K562 (cell line): ENCODE results near the gene EGFL7. TPM values are rescaled to one million over a fixed set of nuclear protein-coding genes. Genes with fewer than 3 reads are reported as not detected.
A peak's percentile ranks its signal among the peaks of the same experiment; 100 is the strongest.

Experiments
- ATAC-seq: fragments of 200-7000 bp; cut with Tn5 transposase; 3 replicates; pipeline ENCODE4 v1.9.1; 2020; ENCODE audit warnings: moderate library complexity
- BruUV-seq: library from RNA; stranded (reverse); fragments of 400-500 nt; replicated peaks from 2 replicates; lab custom pipeline; 2021; lab: Mats Ljungman, UMichigan
- CTCF ChIA-PET: fragments of 300-600 bp; formaldehyde crosslinking; extraction: SDS; loops from one replicate; lab custom pipeline; 2021; ENCODE audit warnings: low intra/inter-chr PET ratio; lab: Yijun Ruan, JAX
- POLR2A ChIA-PET: fragments of 300-600, 350-650 bp; sonication (Branson Sonifier 250); formaldehyde crosslinking; extraction: SDS; loops from one replicate; lab custom pipeline; 2021; ENCODE audit warnings: antibody characterized with exemption, inconsistent platforms; lab: Yijun Ruan, JAX
- DNase-seq, 4 experiments: peaks; one replicate each; pipeline versions ENCODE4 v3.0.0 to v3.0.0-alpha.2; 2011 to 2018; ENCODE audit warnings: low spot score in 3 of 4, mixed read lengths in 3 of 4; ENCODE audit errors: extremely low read depth in 1 of 4
- FAIRE-seq: peaks from 2 replicates; lab custom pipeline; 2011; peaks lifted over from hg19 to GRCh38; lab: Jason Lieb, UNC
- H2AFZ ChIP-seq: 2 replicates; pipeline ENCODE4 v1.6.0; 2011; ENCODE audit warnings: low read depth, low read length, control low read depth, inconsistent platforms
- H3K27ac ChIP-seq: fragments of 200-600 bp; 3 replicates; pipeline ENCODE4 v1.8.0; 2011; ENCODE audit warnings: low read depth, mild to moderate bottlenecking, control low read depth, inconsistent platforms, low read length, moderate library complexity, mixed read lengths; ENCODE audit errors: extremely low read depth
- H3K27me3 ChIP-seq, 2 experiments: fragments of 300-600 bp in 1 of 2; 2 replicates in 1 of 2; 3 replicates in 1 of 2; pipeline versions ENCODE4 v1.6.0 to v1.8.0; 2011; ENCODE audit warnings: inconsistent platforms in 2 of 2, low read length in 2 of 2, mild to moderate bottlenecking in 1 of 2, mixed read lengths in 1 of 2, moderate library complexity in 1 of 2; ENCODE audit not compliant: control insufficient read depth in 2 of 2, insufficient read depth in 2 of 2
- H3K36me3 ChIP-seq: fragments of 300-600 bp; 3 replicates; pipeline ENCODE4 v1.8.0; 2011; ENCODE audit warnings: mild to moderate bottlenecking, low read length, inconsistent platforms; ENCODE audit not compliant: control insufficient read depth, insufficient read depth
- H3K4me1 ChIP-seq, 2 experiments: fragments of 200-600 bp in 1 of 2; replicated peaks in 1 of 2; 2 replicates in 1 of 2; 3 replicates in 1 of 2; pipeline versions ENCODE4 v1.5.1 to v1.8.0; 2011; ENCODE audit warnings: inconsistent platforms in 2 of 2, low read length in 2 of 2, mild to moderate bottlenecking in 1 of 2, mixed read lengths in 1 of 2, moderate library complexity in 1 of 2; ENCODE audit not compliant: control insufficient read depth in 2 of 2, insufficient read depth in 2 of 2
- H3K4me2 ChIP-seq: 2 replicates; pipeline ENCODE4 v1.6.1; 2011; ENCODE audit warnings: low read length, control low read depth, inconsistent platforms, mixed read lengths; ENCODE audit not compliant: insufficient read depth
- H3K4me3 ChIP-seq: fragments of 200-600 bp; sonication (generic), shearing (Covaris generic); 2 replicates; pipeline ENCODE4 v1.5.1; 2016; ENCODE audit warnings: control low read depth, inconsistent platforms
- H3K79me2 ChIP-seq: fragments of 200-600 bp; 3 replicates; pipeline ENCODE4 v1.8.0; 2011; ENCODE audit warnings: low read length, inconsistent platforms; ENCODE audit not compliant: control insufficient read depth, insufficient read depth
- H3K9ac ChIP-seq, 2 experiments: 2 replicates each; pipeline versions ENCODE4 v1.6.0 to v1.6.1; 2011; ENCODE audit warnings: low read depth in 2 of 2, low read length in 2 of 2, control low read depth in 1 of 2, inconsistent platforms in 1 of 2, mild to moderate bottlenecking in 1 of 2, mixed read lengths in 1 of 2; ENCODE audit not compliant: insufficient read depth in 1 of 2
- H3K9me1 ChIP-seq: one replicate; pipeline ENCODE4 v1.6.0; 2011; ENCODE audit warnings: inconsistent platforms, mild to moderate bottlenecking, low read length, moderate library complexity; ENCODE audit not compliant: control insufficient read depth, insufficient read depth
- H3K9me3 ChIP-seq: replicated peaks from 2 replicates; pipeline ENCODE4 v1.5.1; 2011; ENCODE audit warnings: low read depth, low read length, inconsistent platforms; ENCODE audit not compliant: control insufficient read depth, insufficient read depth
- H4K20me1 ChIP-seq: replicated peaks from 2 replicates; pipeline ENCODE4 v1.6.1; 2011; ENCODE audit warnings: low read length, inconsistent platforms, mixed read lengths; ENCODE audit not compliant: control insufficient read depth, insufficient read depth
- CBX1 ChIP-seq: sonication (generic); IDR thresholded peaks from 2 replicates; pipeline ENCODE4 v1.6.1; 2016; ENCODE audit warnings: antibody characterized with exemption, low read depth, mild to moderate bottlenecking
- CEBPB ChIP-seq: fragments of 450-650 bp; IDR thresholded peaks from 2 replicates; pipeline ENCODE4 v1.6.1; 2016; ENCODE audit warnings: missing genetic modification characterization, missing compliant biosample characterization
- NR2C1 ChIP-seq, 2 experiments: fragments of 450-650 bp; IDR thresholded peaks; 2 replicates each; pipeline ENCODE4 v1.6.1; 2017; ENCODE audit warnings: mild to moderate bottlenecking in 2 of 2, antibody characterized with exemption in 1 of 2, inconsistent platforms in 1 of 2, missing compliant biosample characterization in 1 of 2, missing genetic modification characterization in 1 of 2
- POLR2G ChIP-seq: fragments of 200-400 bp; formaldehyde crosslinking; IDR thresholded peaks from 2 replicates; pipeline ENCODE4 v1.6.1; 2017; ENCODE audit warnings: low read depth, mild to moderate bottlenecking, antibody characterized with exemption, low read length, moderate library complexity
- SMAD3 ChIP-seq: fragments of 450-650 bp; formaldehyde crosslinking; conservative IDR thresholded peaks from 2 replicates; pipeline ENCODE4 v1.4.0; 2020; ENCODE audit warnings: mild to moderate bottlenecking
- ZBTB33 ChIP-seq: sonication (generic); formaldehyde crosslinking; IDR thresholded peaks from 2 replicates; pipeline ENCODE4 v1.8.1; 2023; ENCODE audit warnings: mild to moderate bottlenecking, missing genetic modification reagents
- ZNF584 ChIP-seq: fragments of 200-800 bp; sonication (Bioruptor generic); IDR thresholded peaks from 2 replicates; pipeline ENCODE4 v1.6.1; 2016; ENCODE audit warnings: low read depth, mild to moderate bottlenecking, missing genetic modification characterization, missing compliant biosample characterization
- WGBS: fragments of 100-300 bp; shearing (Covaris generic); methylation state at CpG from one replicate; pipeline ENCODE4 v1.1.6; 2016; ENCODE audit warnings: low coverage, mixed read lengths; ENCODE audit not compliant: insufficient coverage; ENCODE audit errors: missing lambda C conversion rate; 5-methylcytosine and 5-hydroxymethylcytosine counted together
- in situ Hi-C: fragments of 300-500 bp; cut with MboI; formaldehyde crosslinking; loops from 4 replicates; pipeline ENCODE4 v1.15.0; 2018; ENCODE audit warnings: inconsistent platforms, mixed read lengths
- intact Hi-C: fragments of 100-400 bp; cut with micrococcal nuclease; formaldehyde crosslinking; loops from 2 replicates; pipeline ENCODE4 v1.14.2; 2022
- polyA plus RNA-seq, 8 experiments: library from polyadenylated mRNA; depleted of rRNA in 4 of 8; stranded (reverse) in 5 of 8; unstranded in 3 of 8; fragments of >200 nt; fragmentation: Nextera tagmentation in 2 of 8; fragmentation: Illumina TruSeq in 1 of 8; extraction: Ambion mirVana in 2 of 8; extraction: Trizol in 1 of 8; gene quantifications; 2 replicates each; pipeline versions ENCODE4 v1.2.1 to v1.2.3, GENCODE V29; 2011 to 2014; ENCODE audit warnings: inconsistent platforms in 1 of 8, missing spikeins in 1 of 8
- total RNA-seq, 7 experiments: library from RNA; depleted of rRNA in 6 of 7; stranded (reverse); fragments of >200 nt in 6 of 7; fragmentation: Illumina TruSeq in 2 of 7; extraction: Trizol in 2 of 7; gene quantifications; 2 replicates each; pipeline versions ENCODE4 v1.2.1 to v1.2.3, GENCODE V29; 2011 to 2021; ENCODE audit warnings: low replicate concordance in 1 of 7

The EGFL7 gene
- total and polyA plus RNA-seq, 9 of the 15 experiments (the other 6 are each of a cell fraction or from before 2014, with no cell fraction given): 1.5 to 286 (median 55.5) TPM

- CTCF ChIA-PET: no interaction called here
- H3K4me2 ChIP-seq: no peak overlapping the region
- WGBS: 63% methylated on average over 20 of the region's 22 CpGs
Measured at GRCh38 chr9:136679431-136679941, 16.8 kb downstream of the EGFL7 start.

GRCh38 chr9:136681029-136681428 lies 18.3 kb downstream of the EGFL7 start:
- CTCF ChIA-PET: no interaction called here
- in situ Hi-C loops: no loop called here
- WGBS: 88% methylated on average over 7 of the region's 17 CpGs
- H3K79me2 ChIP-seq: peaks cover 61% of the 10 kb centered on the region
- POLR2A ChIA-PET: interaction anchor here (1.0 to 1.5 kb wide), 3 partner anchors 8 to 569 kb away, joined by 3 read pairs; no protein-coding TSS in a partner anchor
- no peak for ATAC-seq
- no peak overlapping the region for H2AFZ ChIP-seq
- no peaks in the 10 kb centered on the region for H3K27me3 ChIP-seq
- H3K9ac ChIP-seq: peak overlapping the region in 1 of 2 experiments; percentile 36; a peak in 1 of 4 replicates
- H3K4me2 ChIP-seq: no peak overlapping the region
- H3K27ac ChIP-seq: no peak overlapping the region
- H3K9me1 ChIP-seq: peaks cover 3% of the 10 kb centered on the region
- peaks cover 34% of the 10 kb centered on the region; the same call in 1 of the 3 replicates for H3K36me3 ChIP-seq
- H3K4me1 ChIP-seq: peaks cover 8 to 84% of the 10 kb centered on the region in 2 experiments; a peak in 4 of 5 replicates
- no peak for TF ChIP-seq CBX1
- TF ChIP-seq NR2C1 (IDR thresholded peaks at IDR 0.05): no peak
- no peak for TF ChIP-seq NR2C1 (tag; IDR thresholded peaks at IDR 0.05)
- TF ChIP-seq ZNF584: no peak
- TF ChIP-seq ZBTB33 (CRISPR knock-in tag): peak; percentile 74
- peak; percentile 34; the same call in 1 of the 2 replicates for TF ChIP-seq POLR2G
- TF ChIP-seq, all 486 proteins: peak for 2
- Histone ChIP-seq H3K9me3 (no peaks in the 10 kb centered on the region), H3K4me3 (no peak overlapping the region), H4K20me1 (peaks cover 6% of the 10 kb centered on the region; the same call in 1 of the 2 replicates)
- intact Hi-C loops: no loop called here
- no peak for DNase-seq
- no TSS peak for BruUV-seq
- FAIRE-seq: no peak

More at GRCh38 chr9:136679431-136679941, 16.8 kb downstream of the EGFL7 start:
- Histone ChIP-seq H3K27me3 (no peaks in the 10 kb centered on the region), H3K9me1 (peaks cover 2% of the 10 kb centered on the region), H3K4me1 (peaks cover 11 to 84% of the 10 kb centered on the region in 2 experiments; a peak in 4 of 5 replicates), H3K4me3 (no peak overlapping the region), H3K79me2 (peaks cover 46% of the 10 kb centered on the region), H3K27ac (no peak overlapping the region), H2AFZ (no peak overlapping the region), H3K9me3 (no peaks in the 10 kb centered on the region), H4K20me1 (peaks cover 11% of the 10 kb centered on the region), H3K36me3 (peaks cover 29% of the 10 kb centered on the region; the same call in 1 of the 3 replicates), H3K9ac (peak overlapping the region in 1 of 2 experiments; percentile 78; a peak in 2 of 4 replicates)
- intact Hi-C loops (no loop called here), in situ Hi-C loops (no loop called here)
- no peak for ATAC-seq
- TF ChIP-seq CEBPB (tag) (peak; percentile 43), SMAD3 (CRISPR knock-in tag) (no peak)
- peak; percentile 6 for FAIRE-seq
- no TSS peak for BruUV-seq
- POLR2A ChIA-PET: no interaction called here
- DNase-seq: no peak
